HEK293T (cell line): ENCODE measurements around the gene OTUB2.

Source experiments
- ARNT ChIP-seq: fragments of 450-650 bp; IDR thresholded peaks from 2 replicates; pipeline ENCODE4 v1.6.1; 2017; ENCODE audit warnings: mild to moderate bottlenecking
- BHLHE40 ChIP-seq: fragments of 450-650 bp; IDR thresholded peaks from 2 replicates; pipeline ENCODE4 v1.6.1; 2016; ENCODE audit warnings: mild to moderate bottlenecking, moderate library complexity, borderline replicate concordance
- SUZ12 ChIP-seq: fragments of 450-650 bp; IDR thresholded peaks from 2 replicates; pipeline ENCODE4 v1.6.1; 2016; ENCODE audit warnings: mild to moderate bottlenecking

DNA sequence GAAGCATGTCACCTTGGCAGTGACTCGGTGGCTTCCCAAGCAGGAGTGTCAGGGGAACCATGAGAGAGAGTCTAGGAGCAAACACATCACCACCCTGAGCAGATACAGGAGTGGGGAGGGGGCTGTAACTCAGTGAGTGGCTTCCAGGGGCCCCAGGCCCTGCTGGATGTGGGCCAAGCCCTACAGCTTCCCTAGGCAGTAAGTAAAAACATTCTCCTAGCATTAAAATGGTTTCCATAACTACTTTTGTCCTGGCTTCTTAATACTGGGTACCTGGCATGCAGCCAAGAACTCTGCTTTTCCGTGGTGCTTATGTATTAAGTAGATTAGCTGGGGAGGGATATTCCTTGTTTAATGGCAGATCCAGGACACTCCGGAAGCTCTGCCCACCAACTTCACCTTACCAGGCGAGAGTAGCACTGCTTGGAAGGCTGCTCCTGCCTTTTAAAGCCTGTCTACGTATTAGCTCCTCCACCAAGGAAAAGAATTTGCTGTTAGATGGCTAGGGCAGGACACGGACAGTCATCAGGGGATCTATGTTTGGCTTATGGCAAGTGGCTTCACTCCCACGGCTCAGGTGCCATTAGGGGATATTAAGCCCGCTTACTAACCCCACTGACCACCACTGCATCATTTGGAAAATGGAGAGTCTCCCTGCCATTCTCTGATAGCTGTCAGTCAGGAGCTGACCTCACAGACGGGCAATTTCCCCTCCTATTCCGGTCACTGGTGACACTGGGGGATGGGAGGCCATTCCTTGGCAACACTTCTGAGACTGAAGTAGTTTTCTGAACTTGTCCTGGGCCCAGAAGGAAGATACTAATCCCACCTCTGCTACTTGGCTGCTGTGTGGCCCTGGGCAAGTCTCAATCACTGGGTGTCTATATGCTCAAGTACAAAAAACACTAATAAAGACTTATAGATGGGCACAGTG lies 22.8 kb downstream of the OTUB2 start:
- no peak for TF ChIP-seq SUZ12
- TF ChIP-seq BHLHE40 = no peak
- TF ChIP-seq ARNT = no peak
